ENCODE results near the gene EGFR.

The EGFR gene

GRCh38 chr7:55018361-55019190, at the start of gene EGFR:
Gene EGFR, plus strand, starts transcription at chr7:55019017. Its CDS starts 261 bp downstream, at chr7:55019278.
- no peak for DNase-seq

GRCh38 chr7:54969208-54969967, 49.4 kb upstream of the EGFR start:
- no peak for DNase-seq

GRCh38 chr7:54972733-54973294, 46.0 kb upstream of the EGFR start:
- DNase-seq: no peak

GRCh38 chr7:54978364-54979116, 40.3 kb upstream of the EGFR start:
- no peak for DNase-seq

- no peak for DNase-seq
Measured at GRCh38 chr7:54980521-54980920, 38.3 kb upstream of the EGFR start.

- DNase-seq: no peak
Measured at GRCh38 chr7:54981913-54982312, 36.9 kb upstream of the EGFR start.

GRCh38 chr7:54985426-54986330, 33.1 kb upstream of the EGFR start:
- DNase-seq: no peak

GRCh38 chr7:54986716-54987115, 32.1 kb upstream of the EGFR start:
- no peak for DNase-seq

GRCh38 chr7:54987772-54988171, 31.0 kb upstream of the EGFR start:
- DNase-seq: no peak

- no peak for DNase-seq
Measured at GRCh38 chr7:54988516-54988915, 30.3 kb upstream of the EGFR start.

- no peak for DNase-seq
Measured at GRCh38 chr7:54989453-54990225, 29.2 kb upstream of the EGFR start.

GRCh38 chr7:54991341-54991740, 27.5 kb upstream of the EGFR start:
- DNase-seq: no peak

- DNase-seq: no peak
Measured at GRCh38 chr7:54992871-54993475, 25.8 kb upstream of the EGFR start.

GRCh38 chr7:54995166-54995565, 23.7 kb upstream of the EGFR start:
- DNase-seq: no peak

GRCh38 chr7:54995610-54996363, 23.0 kb upstream of the EGFR start:
- DNase-seq: no peak

GRCh38 chr7:54996391-54996790, 22.4 kb upstream of the EGFR start:
- no peak for DNase-seq

GRCh38 chr7:55004579-55004978, 14.2 kb upstream of the EGFR start:
- no peak for DNase-seq

- no peak for DNase-seq
Measured at GRCh38 chr7:55005241-55005851, 13.5 kb upstream of the EGFR start.

- DNase-seq: no peak
Measured at GRCh38 chr7:55006499-55006898, 12.3 kb upstream of the EGFR start.

- DNase-seq: no peak
Measured at GRCh38 chr7:55013851-55014250, 5.0 kb upstream of the EGFR start.

Measured in AML-193 (cell line).